Measurements from ENCODE around the gene MFSD2A.
A peak's percentile ranks its signal among the peaks of the same experiment; 100 is the strongest.
"Not testable (repeated sequence)": the region's sequence is repeated elsewhere in the genome, so short reads cannot be mapped to it uniquely, and the experiment has no call there.

Gene MFSD2A

DNA sequence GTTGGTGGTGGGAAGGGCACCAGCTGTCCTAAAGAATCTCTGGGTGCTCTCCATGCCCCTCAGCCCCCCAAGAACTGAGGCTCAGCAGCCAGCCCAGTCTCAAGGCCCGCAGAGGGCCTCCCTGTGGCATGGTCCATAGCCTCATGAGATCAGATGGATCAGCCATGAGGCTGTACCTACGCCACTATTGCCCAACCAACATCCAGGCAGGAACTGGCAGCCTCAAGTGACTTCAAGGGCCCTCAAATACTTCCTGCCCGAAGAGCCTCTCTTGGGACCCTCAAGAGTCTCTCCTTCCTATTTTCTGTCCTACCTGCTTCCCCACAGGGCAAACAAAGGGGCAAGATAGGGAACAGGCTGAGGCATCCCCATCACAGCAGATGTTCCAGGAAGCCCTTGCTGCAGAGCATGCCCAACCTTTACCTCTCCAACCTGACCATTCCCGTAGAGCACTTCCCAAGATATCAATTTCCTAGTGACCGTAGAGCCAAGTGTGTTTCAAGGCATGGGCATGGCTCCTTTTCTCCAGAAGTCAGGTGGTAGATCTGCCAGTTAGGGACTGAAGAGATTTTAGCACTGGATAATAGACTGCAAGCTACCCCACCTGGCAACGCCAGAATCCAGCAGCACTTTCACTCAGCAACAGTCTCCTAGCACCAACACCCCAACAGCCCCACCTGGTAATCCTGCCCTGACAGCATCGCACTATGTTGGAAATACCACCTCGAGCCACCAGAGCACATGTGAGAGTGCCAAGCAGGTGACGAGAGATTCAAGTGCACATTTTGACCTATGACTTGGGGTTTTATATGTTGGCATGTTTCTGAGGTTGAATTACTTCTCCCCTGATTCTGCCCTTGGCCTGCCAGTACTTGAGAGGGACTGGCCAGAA is 13.7 kb upstream of the MFSD2A start:
- no peak for DNase-seq (ENCODE audit: low read depth, low spot score)

GRCh38 chr1:39943471-39944290 is 11.3 kb upstream of the MFSD2A start:
- no peak for DNase-seq (ENCODE audit: low read depth, low spot score)

DNA sequence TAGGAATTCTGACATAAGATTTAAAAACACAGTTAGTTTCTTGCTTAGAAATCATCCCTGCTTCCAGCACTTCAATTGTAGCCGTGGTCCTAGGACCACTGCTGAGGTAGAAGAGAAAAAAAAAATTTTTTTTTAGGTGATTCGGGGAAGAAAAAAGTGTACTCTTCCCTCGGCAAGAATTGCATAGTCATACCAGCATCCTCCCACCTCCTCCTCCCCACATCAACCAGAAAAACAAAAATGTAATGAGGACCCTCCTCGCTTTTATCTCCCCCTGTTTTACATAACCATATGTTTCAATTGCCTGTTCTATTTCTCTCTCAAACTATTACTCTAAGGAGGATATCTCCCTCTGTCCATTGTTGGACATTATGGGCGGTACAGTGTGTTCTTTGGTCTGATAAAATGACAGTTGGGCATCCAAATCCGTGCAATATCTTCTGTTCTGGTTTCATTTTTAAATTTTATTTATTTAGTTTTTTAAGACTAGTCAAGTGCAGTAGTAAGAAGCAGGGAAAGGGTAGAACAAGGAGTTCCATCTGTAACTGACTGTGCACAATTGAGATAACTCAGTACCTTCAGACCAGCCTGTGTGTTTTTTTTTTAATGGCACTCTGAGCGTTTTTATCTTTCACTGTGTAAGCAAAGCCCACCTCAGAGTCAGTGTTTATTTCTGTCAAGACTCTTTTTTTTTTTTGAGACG is 10.4 kb upstream of the MFSD2A start:
- DNase-seq (ENCODE audit: low read depth, low spot score): no peak

DNA sequence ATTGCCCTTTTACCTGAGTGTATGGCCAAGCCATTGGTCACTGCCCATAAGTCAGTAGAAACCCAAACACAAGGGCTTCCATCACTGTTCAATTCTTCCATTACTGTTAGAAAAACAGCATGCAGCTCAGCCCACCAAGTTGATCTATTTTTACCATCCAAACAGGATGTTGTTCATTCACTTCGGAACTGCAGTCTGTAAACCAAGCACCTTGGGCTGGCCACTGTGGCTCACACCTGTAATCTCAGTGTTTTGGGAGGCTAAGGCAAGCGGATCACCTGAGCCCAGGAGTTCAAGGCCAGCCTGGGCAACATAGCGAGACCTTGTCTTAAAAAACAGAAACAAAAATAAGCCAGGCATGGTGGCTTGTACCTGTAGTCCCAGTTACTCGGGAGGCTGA is 8.7 kb upstream of the MFSD2A start:
- DNase-seq (ENCODE audit: low read depth, low spot score): no peak

- DNase-seq (ENCODE audit: low read depth, low spot score): no peak
Measured at GRCh38 chr1:39947260-39947659, 7.7 kb upstream of the MFSD2A start.

GRCh38 chr1:39949891-39950290 is 5.1 kb upstream of the MFSD2A start:
- no peak for DNase-seq (ENCODE audit: low read depth, low spot score)

GRCh38 chr1:39951926-39952325 is 3.0 kb upstream of the MFSD2A start:
- DNase-seq (ENCODE audit: low read depth, low spot score): no peak

DNA sequence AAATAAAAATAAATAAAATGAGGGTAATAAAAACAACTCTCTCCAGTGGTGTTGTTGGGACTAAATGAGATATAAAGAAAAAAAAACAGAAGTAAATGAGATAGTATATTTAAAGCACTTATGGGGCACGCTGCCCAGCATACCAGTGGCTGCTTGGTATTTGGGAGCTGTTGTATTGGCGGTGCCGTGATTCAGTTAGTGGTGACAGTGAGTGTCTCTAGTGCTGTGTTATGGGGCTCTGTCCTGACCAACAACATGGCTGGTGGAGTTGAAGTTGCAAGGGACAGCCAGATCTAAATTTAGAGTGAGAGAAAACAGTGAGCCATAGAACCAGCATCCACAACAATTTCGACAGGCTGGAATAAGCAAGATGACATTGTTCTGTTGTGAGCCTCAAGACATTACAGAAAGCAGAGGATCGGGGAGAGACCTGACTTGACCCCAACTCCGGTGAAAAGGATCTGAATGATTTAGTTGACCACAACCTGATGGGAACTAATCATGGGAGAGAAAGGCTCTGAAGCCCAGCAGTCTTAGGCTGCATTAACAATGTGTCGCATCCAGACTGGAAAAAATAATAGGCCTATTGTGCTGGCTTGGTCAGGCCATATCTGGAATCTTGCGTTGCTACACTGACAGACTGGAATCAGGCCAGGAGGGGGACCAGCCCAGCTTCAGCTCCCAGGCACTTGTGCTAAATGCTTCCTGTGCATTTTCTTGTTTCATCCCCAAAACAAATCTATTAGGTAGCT is 2.4 kb upstream of the MFSD2A start:
- no peak for DNase-seq (ENCODE audit: low read depth, low spot score)

- no peak for DNase-seq (ENCODE audit: low read depth, low spot score)
Measured at GRCh38 chr1:39954324-39954869, 548 bp upstream of the MFSD2A start.

DNA sequence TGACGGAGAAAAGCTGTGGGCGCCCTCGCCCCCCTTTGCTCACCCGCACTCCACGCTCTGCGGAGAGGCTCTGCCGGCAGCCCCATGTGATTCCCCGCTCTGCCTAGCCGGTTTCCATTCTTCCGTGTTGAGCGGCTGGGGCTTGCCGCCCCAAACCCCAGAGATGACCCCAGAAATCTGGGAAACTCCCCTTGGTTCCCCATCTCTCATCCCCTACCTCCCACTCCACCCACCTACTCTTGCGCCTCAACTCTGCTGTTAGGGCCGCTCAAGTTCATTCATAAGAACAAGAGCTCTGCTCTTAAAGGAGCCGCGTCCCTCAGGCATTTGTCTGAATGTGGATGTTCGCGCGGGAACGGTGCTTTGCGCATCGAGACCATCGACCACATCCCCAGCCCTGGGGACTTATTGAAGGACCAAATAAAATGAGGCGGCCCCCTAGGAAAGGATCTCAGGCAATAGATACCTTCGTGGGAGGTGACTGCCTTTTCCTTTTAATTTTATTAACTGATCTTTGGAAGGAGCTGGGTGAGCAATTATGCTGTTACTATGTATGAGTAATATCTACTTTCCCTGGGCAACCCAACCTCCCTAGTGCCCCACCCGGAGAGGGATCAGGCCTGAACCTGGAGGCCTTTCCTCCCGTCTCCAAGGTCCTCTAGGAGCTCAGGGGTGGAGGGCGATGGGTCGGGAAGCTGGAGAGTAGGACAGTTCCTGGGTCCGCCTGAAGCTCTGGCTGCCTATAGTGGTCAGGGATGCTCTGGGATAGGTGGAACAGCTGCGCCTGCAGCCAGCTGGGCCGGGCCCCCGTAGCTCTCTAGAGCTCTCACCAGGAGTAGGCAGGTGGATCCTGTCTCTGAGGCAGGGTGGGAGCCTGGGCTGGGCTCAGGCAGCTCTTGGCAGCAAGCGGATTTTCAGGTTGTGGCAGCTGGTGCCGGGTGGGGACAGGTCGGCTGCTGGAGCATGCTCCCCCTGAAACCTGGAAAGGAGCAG is 898 bp downstream of the MFSD2A start:
- peak; percentile 17 for DNase-seq (ENCODE audit: low read depth, low spot score)

- no peak for DNase-seq (ENCODE audit: low read depth, low spot score)
Measured at GRCh38 chr1:39957299-39958015, 2.5 kb downstream of the MFSD2A start.

DNA sequence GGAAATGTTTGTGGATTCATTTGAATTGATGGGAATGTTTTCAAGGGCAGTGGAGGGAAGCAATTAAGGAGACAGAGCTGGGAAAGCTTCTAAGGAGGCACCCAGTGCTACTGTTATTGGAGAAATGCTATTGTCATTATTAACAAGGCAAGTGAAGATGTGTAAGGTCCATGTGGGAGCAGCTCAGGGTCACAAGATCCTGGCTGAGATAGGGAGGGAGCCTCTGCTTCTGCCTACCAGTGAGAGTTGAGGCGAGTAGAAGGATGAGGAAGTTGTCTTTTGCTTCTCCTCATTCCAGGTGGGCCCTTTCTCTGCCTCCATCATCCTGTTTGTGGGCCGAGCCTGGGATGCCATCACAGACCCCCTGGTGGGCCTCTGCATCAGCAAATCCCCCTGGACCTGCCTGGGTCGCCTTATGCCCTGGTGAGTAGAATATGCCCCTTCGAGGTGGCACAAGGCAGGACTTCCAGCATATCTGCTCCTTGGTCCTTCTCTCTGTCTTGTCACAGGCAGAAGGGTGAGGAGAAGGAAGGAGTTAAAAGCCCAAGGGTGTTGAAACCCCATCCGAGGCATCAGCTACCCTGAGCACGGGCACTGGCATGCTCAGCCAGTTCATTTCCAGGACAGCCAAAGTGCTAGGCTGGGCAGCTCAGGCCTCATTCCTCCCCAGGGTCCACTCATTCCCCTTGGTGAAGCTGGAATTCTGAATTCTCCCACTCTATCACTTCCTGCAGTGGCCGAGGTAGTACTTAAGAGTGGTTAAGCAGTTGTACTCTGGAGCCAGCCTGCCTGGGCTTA is 3.7 kb downstream of the MFSD2A start:
- DNase-seq (ENCODE audit: low read depth, low spot score): no peak

GRCh38 chr1:39959651-39960333 is 4.8 kb downstream of the MFSD2A start:
- DNase-seq (ENCODE audit: low read depth, low spot score): no peak

GRCh38 chr1:39960431-39960958 is 5.5 kb downstream of the MFSD2A start:
- no peak for DNase-seq (ENCODE audit: low read depth, low spot score)

DNA sequence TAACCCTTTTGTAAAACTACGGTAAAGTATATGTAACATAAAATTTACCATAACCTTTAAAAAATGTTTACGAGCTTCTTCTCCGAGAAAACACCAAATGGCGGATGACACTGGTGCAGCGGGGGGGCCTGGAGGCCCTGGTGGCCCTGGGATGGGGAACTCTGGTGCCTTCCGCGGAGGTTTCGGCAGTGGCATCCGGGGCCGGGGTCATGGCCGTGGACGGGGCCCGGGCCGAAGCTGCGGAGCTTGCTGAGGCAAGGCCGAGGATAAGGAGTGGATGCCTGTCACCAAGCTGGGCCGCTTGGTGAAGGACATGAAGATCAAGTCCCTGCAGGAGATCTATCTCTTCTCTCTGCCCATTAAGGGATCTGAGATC is 7.5 kb downstream of the MFSD2A start:
- no peak for DNase-seq (ENCODE audit: low read depth, low spot score)

DNA sequence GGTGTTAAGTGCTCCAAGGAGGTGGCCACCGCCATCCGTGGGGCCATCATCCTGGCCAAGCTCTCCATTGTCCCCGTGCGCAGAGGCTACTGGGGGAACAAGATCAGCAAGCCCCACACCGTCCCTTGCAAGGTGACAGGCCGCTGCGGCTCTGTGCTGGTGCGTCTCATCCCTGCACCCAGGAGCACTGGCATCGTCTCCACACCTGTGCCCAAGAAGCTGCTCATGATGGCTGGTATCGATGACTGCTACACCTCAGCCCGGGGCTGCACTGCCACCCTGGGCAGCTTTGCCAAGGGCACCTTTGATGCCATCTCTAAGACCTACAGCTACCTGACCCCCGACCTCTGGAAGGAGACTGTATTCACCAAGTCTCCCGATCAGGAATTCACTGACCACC is 8.0 kb downstream of the MFSD2A start:
- not testable (repeated sequence) for DNase-seq (ENCODE audit: low read depth, low spot score)

DNA sequence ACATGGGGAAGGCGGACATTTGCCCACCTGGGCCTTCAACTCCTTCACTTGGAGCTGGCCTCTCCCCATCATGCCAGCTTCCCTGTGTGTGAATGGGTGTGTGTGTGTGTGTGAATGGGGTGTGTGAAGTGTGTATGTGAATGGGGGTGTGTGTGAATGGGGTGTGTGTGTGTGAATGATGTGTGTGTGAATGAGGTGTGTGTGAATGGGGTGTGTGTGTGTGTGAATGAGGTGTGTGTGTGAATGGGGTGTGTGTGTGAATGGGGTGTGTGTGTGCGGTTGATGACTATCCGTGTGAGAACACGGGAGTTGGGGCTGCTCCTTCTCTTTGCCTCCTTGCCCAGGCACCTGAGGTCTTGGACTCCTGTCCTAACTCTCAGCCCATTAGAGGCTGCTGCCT is 9.6 kb downstream of the MFSD2A start:
- no peak for DNase-seq (ENCODE audit: low read depth, low spot score)

- DNase-seq (ENCODE audit: low read depth, low spot score): no peak
Measured at GRCh38 chr1:39965044-39965443, 10.1 kb downstream of the MFSD2A start.

All from activated CD4-positive, CD25-positive, alpha-beta regulatory T cell treated with anti-CD3 and anti-CD28 coated beads, Interleukin-2, amount 50 U/mL, for 16 hours (primary cell).